Heart right ventricle (tissue), 16 donors: ENCODE measurements around the gene NEDD4L. TPM values are rescaled to one million over a fixed set of nuclear protein-coding genes. Genes with fewer than 3 reads are reported as not detected.

ENCODE experiments used
- ATAC-seq, 8 donors: fragments of 200-7000 bp; cut with Tn5 transposase; one replicate each; pipeline ENCODE4 v1.9.1; 2020; ENCODE audit warnings: mild to moderate bottlenecking in 8 of 8, moderate library complexity in 8 of 8, moderate number of reproducible peaks in 1 of 8
- DNase-seq, 2 donors: peaks; one replicate each; pipeline ENCODE4 v3.0.0-alpha.2; 2020
- H3K27ac ChIP-seq, 10 donors: fragments of 200-600 bp; sonication (generic) in 2 of 10; one replicate each; pipeline versions ENCODE4 v1.5.0 to v1.8.0; 2020 to 2022; ENCODE audit warnings: mild to moderate bottlenecking in 3 of 10
- H3K27me3 ChIP-seq, 7 donors: fragments of 200-600 bp; one replicate each; pipeline ENCODE4 v1.8.0; 2021 to 2022; ENCODE audit warnings: mild to moderate bottlenecking in 2 of 7
- H3K36me3 ChIP-seq, 9 donors: fragments of 200-600 bp; sonication (generic) in 1 of 9; one replicate each; pipeline versions ENCODE4 v1.5.0 to v1.8.0; 2020 to 2022; ENCODE audit warnings: mild to moderate bottlenecking in 2 of 9
- H3K4me1 ChIP-seq, 9 donors: fragments of 200-600 bp; sonication (generic) in 1 of 9; one replicate each; pipeline versions ENCODE4 v1.5.0 to v1.8.0; 2020 to 2022; ENCODE audit warnings: mild to moderate bottlenecking in 4 of 9
- H3K4me3 ChIP-seq, 10 donors: fragments of 200-600 bp; sonication (generic) in 2 of 10; one replicate each; pipeline versions ENCODE4 v1.5.0 to v1.8.0; 2020 to 2022; ENCODE audit warnings: mild to moderate bottlenecking in 7 of 10, moderate library complexity in 2 of 10
- H3K9me3 ChIP-seq, 11 donors: fragments of 200-600 bp in 10 of 11; sonication (generic) in 2 of 11; one replicate each; pipeline versions ENCODE4 v1.5.0 to v1.8.0; 2013 to 2022; ENCODE audit warnings: mild to moderate bottlenecking in 2 of 11, control low read depth in 1 of 11, moderate library complexity in 1 of 11
- CTCF ChIP-seq, 9 donors: fragments of 200-600 bp; sonication (generic) in 2 of 9; IDR thresholded peaks; one replicate each; pipeline versions ENCODE4 v1.5.0 to v1.8.0; 2021 to 2022; ENCODE audit warnings: antibody characterized with exemption in 9 of 9, mild to moderate bottlenecking in 5 of 9, moderate library complexity in 1 of 9
- WGBS, 2 donors: extraction: QIAGEN DNeasy Blood & Tissue Kit; methylation state at CpG; one replicate each; pipeline ENCODE4 v1.1.7; 2013; ENCODE audit warnings: inconsistent platforms in 1 of 2; 5-methylcytosine and 5-hydroxymethylcytosine counted together
- intact Hi-C, 10 donors: fragments of 100-400 bp; cut with DNase I; formaldehyde crosslinking; loops; one replicate each; pipeline versions ENCODE4 v1.11.1 to v1.14.2; 2022
- polyA plus RNA-seq, 2 donors: library from polyadenylated mRNA; stranded (reverse); fragments of 200-250 nt; gene quantifications; one replicate each; pipeline ENCODE4 v1.2.3, GENCODE V29; 2013
- total RNA-seq, 10 donors: library from RNA; stranded (reverse); fragmentation: NEBNext Ultra II Directional in 3 of 10; extraction: Animal tissue kit (Norgen Biotek cat#: 25700) in 3 of 10; gene quantifications; one replicate each; pipeline versions ENCODE4 v1.2.1 to v1.2.4, GENCODE V29; 2021 to 2023
- donor health status: Arrhythmogenic right ventricular cardiomyopathy.
- donor health status: ischemic (EF 13 %, LVEDD 7.1; RV severe dilation, severe dysfunction).
- donor health status: healthy with polysubstance abuse.
- donor health status: DM: no; HTN: yes; CAD: no.
- donor health status: DM: no; HTN: no; CAD: no.
- donor health status: ischemic (EF 25% LVEDD 6.9; RV normal size, moderate dysfunction).
- donor health status: ischemic (EF 25% LVEDD 5.7; RV mildly dilated, moderate dysfunction).
- donor health status: healthy.
- donor health status: DM: yes; HTN: yes; CAD: no.
- donor health status: Ischemic cardiomyopathy.
- donor health status: ischemic (EF 35%, LVEDD 5.7; RV mildly dilated, moderate dysfunction).
- donor health status: nonischemic (EF 11% LVEDD 7.7; RV severe dilation, severe dysfunction).
- donor health status: DM: yes; HTN: yes; CAD: no.
- donor health status: PGD.
- donor health status: ischemic (EF 29% LVEDD 5.4; RV normal size, mild dysfunction).
- donor health status: nonischemic (EF 23%, LVEDD 6.1; RV moderate dilation, normal function).

NEDD4L gene
- total and polyA plus RNA-seq, 12 donors, result 9.6 to 67.1 (median 49.4) TPM

DNA sequence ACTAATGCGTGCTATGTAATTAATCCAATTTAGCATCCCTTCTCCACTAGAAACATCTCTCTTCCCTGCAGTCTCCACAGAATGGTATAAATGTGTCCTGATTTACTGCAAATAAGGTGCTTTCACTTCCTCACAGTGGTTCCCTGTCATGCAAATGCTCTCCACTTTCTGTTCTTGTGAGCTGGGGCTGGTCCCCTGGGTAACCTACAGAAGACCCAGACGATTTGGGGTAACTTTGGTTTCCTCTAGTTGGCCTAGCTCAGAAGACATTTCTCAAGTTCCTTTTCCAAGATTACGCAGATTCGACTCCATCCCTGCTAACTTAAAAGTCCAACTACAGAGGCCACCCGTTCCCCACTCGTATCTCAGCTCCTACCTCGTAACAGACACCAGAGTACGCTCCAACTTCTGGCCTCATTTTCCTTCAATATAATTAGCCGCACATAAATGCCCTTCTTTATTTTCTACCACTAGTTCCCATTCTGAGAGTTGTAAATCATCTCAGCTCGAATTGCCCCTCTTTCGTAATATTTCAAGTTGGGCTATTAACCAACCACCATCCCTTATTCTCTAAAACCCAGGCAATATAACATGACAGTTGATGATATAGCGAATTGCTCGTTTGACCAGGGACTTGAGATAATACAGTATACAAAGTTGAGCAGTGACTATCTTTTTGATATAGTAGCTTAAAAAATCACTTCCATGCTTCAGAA is 28.8 kb upstream of the NEDD4L start:
- Histone ChIP-seq H3K4me3 (no peak overlapping the region), H3K36me3 (no peaks in the 10 kb centered on the region), H3K4me1 (no peaks in the 10 kb centered on the region), H3K27ac (no peak overlapping the region), H3K27me3 (no peaks in the 10 kb centered on the region), H3K9me3 (peaks cover 0 to 14% (median 3%) of the 10 kb centered on the region in 11 donors)
- WGBS, 2 donors, result 78 to 83% methylated on average over 13 of the region's 13 CpGs
- ATAC-seq, result no peak
- no peak for TF ChIP-seq CTCF (IDR thresholded peaks at IDR 0.05)
- intact Hi-C loops, result no loop called here
- DNase-seq, result no peak

- intact Hi-C loops, result no loop called here
Observed at GRCh38 chr18:58017267-58017666, 26.8 kb upstream of the NEDD4L start.

DNA sequence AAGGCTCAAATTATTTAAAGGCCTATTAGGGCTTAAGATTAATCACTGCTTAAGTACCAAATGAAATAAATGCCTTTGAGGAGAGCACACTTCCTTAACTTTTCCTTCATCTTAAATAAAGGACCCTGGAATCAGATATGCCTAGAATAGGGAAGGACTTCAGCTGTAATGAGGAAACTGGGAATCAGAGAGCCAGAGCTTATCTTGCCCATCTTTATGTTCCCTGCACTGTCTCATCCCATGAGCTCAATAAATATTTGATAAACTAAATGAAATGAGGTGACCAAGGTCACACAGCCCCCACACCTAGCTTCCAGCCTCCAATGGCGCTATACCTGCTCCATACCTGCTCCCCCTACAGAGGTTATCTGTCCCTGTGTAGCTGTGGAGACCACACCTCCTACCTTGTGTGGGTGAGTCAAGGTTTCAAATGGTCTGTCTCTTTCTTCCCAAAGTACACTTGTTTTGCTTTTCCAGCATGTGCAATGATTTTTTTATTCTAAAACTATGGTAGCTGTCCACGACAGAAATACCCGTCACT is 23.4 kb upstream of the NEDD4L start:
- no peak overlapping the region for H3K27ac ChIP-seq
- DNase-seq (no peak), ATAC-seq (no peak)
- H3K9me3 ChIP-seq, result peaks cover 0 to 12% (median 3%) of the 10 kb centered on the region in 11 donors
- H3K4me1 ChIP-seq, result no peaks in the 10 kb centered on the region
- intact Hi-C loops, result loop anchor here in 2 of 10 donors (10.0 kb wide), 2 partner anchors 64 to 136 kb away; no protein-coding TSS in a partner anchor
- 90 to 93% methylated on average over 3 of the region's 3 CpGs for WGBS, 2 donors
- H3K4me3 ChIP-seq, result no peak overlapping the region
- no peaks in the 10 kb centered on the region for H3K27me3 ChIP-seq
- TF ChIP-seq CTCF (IDR thresholded peaks at IDR 0.05), result no peak
- no peaks in the 10 kb centered on the region for H3K36me3 ChIP-seq

More at GRCh38 chr18:58017267-58017666, 26.8 kb upstream of the NEDD4L start:
- H3K4me3 ChIP-seq, result no peak overlapping the region
- TF ChIP-seq CTCF (IDR thresholded peaks at IDR 0.05), result no peak
- no peak overlapping the region for H3K27ac ChIP-seq
- no peaks in the 10 kb centered on the region for H3K36me3 ChIP-seq
- no peak for ATAC-seq
- H3K9me3 ChIP-seq, result peaks cover 0 to 14% (median 3%) of the 10 kb centered on the region in 11 donors
- no peak for DNase-seq
- H3K27me3 ChIP-seq, result no peaks in the 10 kb centered on the region
- H3K4me1 ChIP-seq, result no peaks in the 10 kb centered on the region

DNA sequence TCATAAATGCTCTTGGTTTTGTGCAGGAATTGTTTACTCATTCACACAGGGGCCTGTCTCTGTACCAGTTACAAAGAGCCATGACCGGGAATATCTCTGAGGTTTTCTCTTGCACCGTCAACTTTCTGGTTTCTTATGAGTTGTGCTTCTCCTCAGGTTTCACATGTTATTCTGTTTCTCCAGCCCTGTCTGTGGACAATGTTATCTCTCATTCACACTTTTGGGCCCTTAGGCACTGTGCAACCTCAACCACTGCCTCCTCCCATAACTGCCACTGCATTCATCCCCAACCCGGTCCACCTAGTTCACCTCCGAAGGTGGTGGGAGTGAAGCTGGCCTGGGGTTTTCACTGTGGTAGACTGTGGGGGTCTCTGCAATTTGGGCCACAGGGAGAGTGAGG is 22.5 kb upstream of the NEDD4L start:
- no peak overlapping the region for H3K27ac ChIP-seq
- WGBS, 2 donors, result 94 to 97% methylated on average over 4 of the region's 4 CpGs
- TF ChIP-seq CTCF (IDR thresholded peaks at IDR 0.05), result no peak

More for the DNA sequence above, 22.5 kb upstream of the NEDD4L start:
- Histone ChIP-seq H3K9me3 (peaks cover 0 to 4% (median 0%) of the 10 kb centered on the region in 11 donors), H3K36me3 (no peaks in the 10 kb centered on the region), H3K27me3 (no peaks in the 10 kb centered on the region), H3K4me3 (no peak overlapping the region), H3K4me1 (no peaks in the 10 kb centered on the region)
- ATAC-seq (no peak), DNase-seq (no peak)
- intact Hi-C loops, result loop anchor here in 2 of 10 donors (10.0 kb wide), 2 partner anchors 63 to 137 kb away; no protein-coding TSS in a partner anchor
